Transverse colon (tissue), 4 donors: ENCODE results near the gene TMEM44.

Experiments used
- EP300 ChIP-seq: sonication (generic); formaldehyde crosslinking; IDR thresholded peaks from one replicate; pipeline ENCODE4 v1.6.1; 2017; ENCODE audit warnings: antibody characterized with exemption, low read depth
- POLR2A ChIP-seq: fragments of 450-650 bp; IDR thresholded peaks from one replicate; pipeline ENCODE4 v1.6.1; 2016; ENCODE audit warnings: antibody characterized with exemption, mild to moderate bottlenecking, moderate library complexity
- POLR2AphosphoS5 ChIP-seq, 3 donors: sonication (generic); formaldehyde crosslinking; IDR thresholded peaks; one replicate each; pipeline ENCODE4 v1.6.1; 2016; ENCODE audit warnings: antibody characterized with exemption in 3 of 3
- TF ChIP-seq, protein P1 (sequence below), 5 experiments: fragments of 200-600 bp in 3 of 5; fragments of 450-650 bp in 2 of 5; sonication (generic) in 3 of 5; IDR thresholded peaks; 1 replicate in 2 of 5; 2 replicates in 3 of 5; pipeline ENCODE4 v1.5.1; 2016 to 2017; ENCODE audit warnings: antibody characterized with exemption in 5 of 5, inconsistent platforms in 3 of 5, mild to moderate bottlenecking in 2 of 5, moderate library complexity in 1 of 5

DNA sequence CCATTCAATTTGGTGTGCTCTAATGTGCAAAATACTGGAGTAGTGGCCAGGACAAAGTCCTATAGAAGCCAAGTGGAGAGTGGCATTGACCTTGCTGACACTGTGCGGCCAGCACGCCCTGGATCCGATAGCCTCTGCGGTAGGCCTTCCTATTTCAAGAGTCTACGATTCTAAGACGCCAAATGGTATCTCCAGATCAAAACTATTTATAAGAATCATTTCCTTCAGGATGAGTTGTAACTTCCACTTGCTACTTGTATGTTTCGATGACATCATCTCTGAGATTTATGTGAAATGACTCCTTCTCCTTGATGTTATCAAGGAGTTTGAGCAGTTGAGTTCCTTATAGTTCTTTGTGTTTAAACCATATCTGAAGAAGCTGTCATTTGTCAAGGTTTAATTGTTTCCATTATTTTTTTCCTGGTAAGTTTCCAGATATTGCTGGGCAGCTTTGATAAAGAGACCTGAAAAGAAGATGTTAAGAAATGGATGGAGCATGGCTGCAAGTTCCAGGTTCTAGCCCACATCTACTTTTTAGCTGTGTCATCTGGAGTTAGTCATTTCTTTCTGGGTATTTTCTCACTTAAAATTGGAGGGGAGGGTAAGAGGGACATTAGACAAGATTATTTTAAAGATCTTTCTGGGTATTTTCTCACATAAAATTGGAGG is 71.8 kb downstream of the TMEM44 start:
- TF ChIP-seq POLR2A = no peak
- no peak for TF ChIP-seq EP300
- TF ChIP-seq, protein P1, sequence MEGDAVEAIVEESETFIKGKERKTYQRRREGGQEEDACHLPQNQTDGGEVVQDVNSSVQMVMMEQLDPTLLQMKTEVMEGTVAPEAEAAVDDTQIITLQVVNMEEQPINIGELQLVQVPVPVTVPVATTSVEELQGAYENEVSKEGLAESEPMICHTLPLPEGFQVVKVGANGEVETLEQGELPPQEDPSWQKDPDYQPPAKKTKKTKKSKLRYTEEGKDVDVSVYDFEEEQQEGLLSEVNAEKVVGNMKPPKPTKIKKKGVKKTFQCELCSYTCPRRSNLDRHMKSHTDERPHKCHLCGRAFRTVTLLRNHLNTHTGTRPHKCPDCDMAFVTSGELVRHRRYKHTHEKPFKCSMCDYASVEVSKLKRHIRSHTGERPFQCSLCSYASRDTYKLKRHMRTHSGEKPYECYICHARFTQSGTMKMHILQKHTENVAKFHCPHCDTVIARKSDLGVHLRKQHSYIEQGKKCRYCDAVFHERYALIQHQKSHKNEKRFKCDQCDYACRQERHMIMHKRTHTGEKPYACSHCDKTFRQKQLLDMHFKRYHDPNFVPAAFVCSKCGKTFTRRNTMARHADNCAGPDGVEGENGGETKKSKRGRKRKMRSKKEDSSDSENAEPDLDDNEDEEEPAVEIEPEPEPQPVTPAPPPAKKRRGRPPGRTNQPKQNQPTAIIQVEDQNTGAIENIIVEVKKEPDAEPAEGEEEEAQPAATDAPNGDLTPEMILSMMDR (IDR thresholded peaks at IDR 0.05) = no peak
- TF ChIP-seq POLR2AphosphoS5 (IDR thresholded peaks at IDR 0.05) = no peak
